GM19193 (cell line): ENCODE measurements around the gene TXNRD1.

Experiments
- POLR2A ChIP-seq: IDR thresholded peaks from 4 replicates; pipeline ENCODE4 v1.6.1; 2011; ENCODE audit not compliant: insufficient read depth, insufficient read length; ENCODE audit errors: extremely low read depth

Gene TXNRD1

GRCh38 chr12:104316936-104317335 is 101.4 kb downstream of the TXNRD1 start:
- TF ChIP-seq POLR2A: no peak

GRCh38 chr12:104317538-104318210 is 102.1 kb downstream of the TXNRD1 start:
- TF ChIP-seq POLR2A: no peak

GRCh38 chr12:104319028-104319427 is 103.4 kb downstream of the TXNRD1 start:
- no peak for TF ChIP-seq POLR2A

- no peak for TF ChIP-seq POLR2A
Observed at GRCh38 chr12:104319918-104320626, 104.5 kb downstream of the TXNRD1 start.

- no peak for TF ChIP-seq POLR2A
Observed at GRCh38 chr12:104320627-104321024, 105.0 kb downstream of the TXNRD1 start.

- no peak for TF ChIP-seq POLR2A
Observed at GRCh38 chr12:104321949-104322348, 106.4 kb downstream of the TXNRD1 start.

- TF ChIP-seq POLR2A: no peak
Observed at GRCh38 chr12:104323899-104324298, 108.3 kb downstream of the TXNRD1 start.

- TF ChIP-seq POLR2A: no peak
Observed at GRCh38 chr12:104328790-104329189, 113.2 kb downstream of the TXNRD1 start.

- no peak for TF ChIP-seq POLR2A
Observed at GRCh38 chr12:104329707-104330532, 114.3 kb downstream of the TXNRD1 start.

- TF ChIP-seq POLR2A: no peak
Observed at GRCh38 chr12:104331376-104331775, 115.8 kb downstream of the TXNRD1 start.

GRCh38 chr12:104333692-104334255 is 118.2 kb downstream of the TXNRD1 start:
- no peak for TF ChIP-seq POLR2A

GRCh38 chr12:104334581-104334980 is 119.0 kb downstream of the TXNRD1 start:
- no peak for TF ChIP-seq POLR2A

- TF ChIP-seq POLR2A: no peak
Observed at GRCh38 chr12:104336115-104336514, 120.5 kb downstream of the TXNRD1 start.

GRCh38 chr12:104337030-104337558 is 121.5 kb downstream of the TXNRD1 start:
- no peak for TF ChIP-seq POLR2A

GRCh38 chr12:104339663-104340062 is 124.1 kb downstream of the TXNRD1 start:
- no peak for TF ChIP-seq POLR2A
